Measurements from ENCODE around the gene WDR73. TPM values are rescaled to one million over a fixed set of nuclear protein-coding genes. Genes with fewer than 3 reads are reported as not detected.

Gene WDR73
- polyA plus RNA-seq, 3 donors, result 12.1 to 19.9 (median 14.3) TPM

DNA sequence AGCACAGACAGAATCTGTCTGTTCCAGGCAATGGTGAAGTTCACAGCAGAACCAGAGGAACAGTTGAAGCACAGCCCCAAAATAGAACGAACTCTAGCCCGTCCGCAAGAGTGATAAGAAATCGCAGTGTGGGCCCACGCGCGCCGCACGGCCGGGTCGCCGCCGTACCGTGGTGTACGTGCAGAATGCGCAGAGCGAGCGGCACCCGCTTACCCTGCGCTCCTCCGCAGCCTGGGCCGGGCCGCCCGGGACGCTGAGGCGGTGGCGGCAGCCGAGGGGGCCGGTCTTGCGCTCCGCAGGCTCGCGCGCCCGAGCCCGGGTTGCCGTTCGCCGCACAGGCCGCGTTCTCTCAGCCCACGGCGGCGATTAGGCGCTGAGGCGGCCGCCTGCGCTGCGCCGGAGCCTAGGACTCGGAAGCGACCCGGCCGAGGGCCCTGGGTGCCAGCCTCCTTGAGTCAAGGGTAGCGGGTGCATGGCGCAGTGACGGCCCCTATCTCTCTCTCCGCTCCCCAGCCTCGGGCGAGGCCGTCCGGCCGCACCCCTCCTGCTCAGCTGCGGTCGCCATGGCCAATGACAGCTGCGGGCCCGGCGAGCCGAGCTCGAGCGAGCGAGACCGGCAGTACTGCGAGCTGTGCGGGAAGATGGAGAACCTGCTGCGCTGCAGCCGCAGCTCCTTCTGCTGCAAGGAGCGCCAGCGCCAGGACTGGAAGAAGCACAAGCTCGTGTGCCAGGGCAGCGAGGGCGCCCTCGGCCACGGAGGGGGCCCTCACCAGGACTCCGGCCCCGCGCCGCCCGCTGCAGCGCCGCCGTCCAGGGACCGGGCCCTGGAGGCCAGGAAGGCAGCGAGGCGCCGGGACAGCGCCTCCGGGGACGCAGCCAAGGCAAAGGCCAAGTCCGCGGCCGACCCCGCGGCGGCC is 20.5 kb downstream of the WDR73 start:
- Mint-ChIP-seq H3K27me3 (ENCODE audit: low read depth in 3 of 3) (no peaks in the 10 kb centered on the region), H3K9me3 (no peaks in the 10 kb centered on the region), H3K36me3 (peaks cover 12 to 27% of the 10 kb centered on the region in 2 donors), H3K4me3 (peak overlapping the region; percentile 88 to 99), H3K27ac (peak overlapping the region; percentile 57 to 94 (median 91)), H3K4me1 (peaks cover 40% of the 10 kb centered on the region)
- Histone ChIP-seq H3K4me1 (ENCODE audit: control insufficient read depth in 1 of 2, insufficient read depth in 2 of 2, low read length in 2 of 2) (peaks cover 30 to 48% of the 10 kb centered on the region in 2 donors), H3K4me2 (replicated peaks; ENCODE audit: extremely low read depth, low read length, poor library complexity, severe bottlenecking) (peak overlapping the region; percentile 73), H3K4me3 (replicated peaks in 1 of 3; ENCODE audit: low read depth in 2 of 3, low read length in 3 of 3) (peak overlapping the region; percentile 38 to 85 (median 84)), H3K36me3 (replicated peaks in 1 of 2; ENCODE audit: control insufficient read depth in 1 of 2, insufficient read depth in 2 of 2, low read length in 2 of 2) (peaks cover 9 to 17% of the 10 kb centered on the region in 2 donors), H3K79me2 (ENCODE audit: insufficient read depth, low read length) (peaks cover 28% of the 10 kb centered on the region), H3K9ac (ENCODE audit: insufficient read depth, low read length, poor library complexity, severe bottlenecking) (peak overlapping the region; percentile 74), H4K20me1 (ENCODE audit: insufficient read depth, low read length) (no peaks in the 10 kb centered on the region), H3K27me3 (ENCODE audit: control insufficient read depth in 2 of 2, insufficient read depth in 2 of 2, low read length in 2 of 2) (no peaks in the 10 kb centered on the region), H3K9me3 (replicated peaks in 1 of 2; ENCODE audit: control insufficient read depth in 1 of 2, insufficient read depth in 1 of 2, low read length in 2 of 2) (no peaks in the 10 kb centered on the region), H3K27ac (ENCODE audit: low read depth in 1 of 2, low read length in 2 of 2) (peak overlapping the region in 1 of 2 donors; percentile 85), H2AFZ (ENCODE audit: insufficient read depth, low read depth, low read length, poor library complexity, severe bottlenecking) (peak overlapping the region; percentile 92)
- peak; percentile 55 to 70 (median 68) for DNase-seq
- under 1% methylated on average over 105 of the region's 105 CpGs for WGBS (ENCODE audit: insufficient coverage)
- intact Hi-C loops (cut with micrococcal nuclease), result no loop called here
- TF ChIP-seq, protein P1, sequence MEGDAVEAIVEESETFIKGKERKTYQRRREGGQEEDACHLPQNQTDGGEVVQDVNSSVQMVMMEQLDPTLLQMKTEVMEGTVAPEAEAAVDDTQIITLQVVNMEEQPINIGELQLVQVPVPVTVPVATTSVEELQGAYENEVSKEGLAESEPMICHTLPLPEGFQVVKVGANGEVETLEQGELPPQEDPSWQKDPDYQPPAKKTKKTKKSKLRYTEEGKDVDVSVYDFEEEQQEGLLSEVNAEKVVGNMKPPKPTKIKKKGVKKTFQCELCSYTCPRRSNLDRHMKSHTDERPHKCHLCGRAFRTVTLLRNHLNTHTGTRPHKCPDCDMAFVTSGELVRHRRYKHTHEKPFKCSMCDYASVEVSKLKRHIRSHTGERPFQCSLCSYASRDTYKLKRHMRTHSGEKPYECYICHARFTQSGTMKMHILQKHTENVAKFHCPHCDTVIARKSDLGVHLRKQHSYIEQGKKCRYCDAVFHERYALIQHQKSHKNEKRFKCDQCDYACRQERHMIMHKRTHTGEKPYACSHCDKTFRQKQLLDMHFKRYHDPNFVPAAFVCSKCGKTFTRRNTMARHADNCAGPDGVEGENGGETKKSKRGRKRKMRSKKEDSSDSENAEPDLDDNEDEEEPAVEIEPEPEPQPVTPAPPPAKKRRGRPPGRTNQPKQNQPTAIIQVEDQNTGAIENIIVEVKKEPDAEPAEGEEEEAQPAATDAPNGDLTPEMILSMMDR (IDR thresholded peaks at IDR 0.05), result no peak

DNA sequence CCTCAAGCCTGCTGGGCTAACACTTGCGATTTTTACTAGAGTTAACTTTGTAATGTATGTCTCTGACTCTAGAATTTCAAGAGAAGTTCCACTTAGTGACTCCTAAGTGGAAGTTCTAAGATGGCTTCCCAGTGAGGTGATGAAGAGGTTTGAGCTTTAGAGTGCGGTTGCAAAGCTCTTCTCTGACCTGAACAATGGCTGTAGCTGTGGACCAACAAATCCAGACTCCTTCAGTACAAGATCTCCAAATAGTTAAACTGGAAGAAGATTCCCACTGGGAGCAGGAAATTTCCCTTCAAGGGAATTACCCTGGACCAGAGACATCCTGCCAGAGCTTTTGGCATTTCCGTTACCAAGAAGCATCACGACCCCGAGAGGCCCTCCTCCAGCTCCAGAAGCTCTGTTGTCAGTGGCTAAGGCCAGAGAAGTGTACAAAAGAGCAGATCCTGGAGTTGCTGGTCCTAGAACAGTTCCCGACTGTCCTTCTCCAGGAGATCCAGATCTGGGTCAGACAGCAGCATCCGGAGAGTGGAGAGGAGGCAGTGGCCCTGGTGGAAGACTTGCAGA is 22.3 kb downstream of the WDR73 start:
- peaks cover 40% of the 10 kb centered on the region for H3K4me1 Mint-ChIP-seq
- H3K36me3 Mint-ChIP-seq, result peaks cover 13 to 15% of the 10 kb centered on the region in 2 donors
- H2AFZ ChIP-seq (ENCODE audit: insufficient read depth, low read depth, low read length, poor library complexity, severe bottlenecking), result peak overlapping the region; percentile 98
- no peaks in the 10 kb centered on the region for H3K27me3 Mint-ChIP-seq (ENCODE audit: low read depth in 3 of 3)
- TF ChIP-seq, protein P1 (IDR thresholded peaks at IDR 0.05), result no peak
- H3K4me3 Mint-ChIP-seq, result peak overlapping the region; percentile 93 to 99
- peak overlapping the region; percentile 33 to 83 for H3K27ac ChIP-seq (ENCODE audit: low read depth in 1 of 2, low read length in 2 of 2)
- 53% methylated on average over 5 of the region's 7 CpGs for WGBS (ENCODE audit: insufficient coverage)
- no peak for DNase-seq
- H3K27ac Mint-ChIP-seq, result peak overlapping the region in 6 of 7 donors; percentile 88 to 98 (median 93)
- peak overlapping the region; percentile 73 for H3K4me2 ChIP-seq (replicated peaks; ENCODE audit: extremely low read depth, low read length, poor library complexity, severe bottlenecking)
- H3K36me3 ChIP-seq (replicated peaks in 1 of 2; ENCODE audit: control insufficient read depth in 1 of 2, insufficient read depth in 2 of 2, low read length in 2 of 2), result peaks cover 0 to 6% of the 10 kb centered on the region in 2 donors
- no peaks in the 10 kb centered on the region for H3K9me3 Mint-ChIP-seq
- peaks cover 28% of the 10 kb centered on the region for H3K79me2 ChIP-seq (ENCODE audit: insufficient read depth, low read length)
- peak overlapping the region; percentile 51 to 92 (median 84) for H3K4me3 ChIP-seq (replicated peaks in 1 of 3; ENCODE audit: low read depth in 2 of 3, low read length in 3 of 3)
- peak overlapping the region; percentile 51 for H3K9ac ChIP-seq (ENCODE audit: insufficient read depth, low read length, poor library complexity, severe bottlenecking)
- intact Hi-C loops (cut with micrococcal nuclease), result loop anchor here in 1 of 2 donors (1.0 to 2.0 kb wide), 2 partner anchors 23 to 31 kb away; partner anchors contain the start of gene WDR73
- peaks cover 30 to 48% of the 10 kb centered on the region in 2 donors for H3K4me1 ChIP-seq (ENCODE audit: control insufficient read depth in 1 of 2, insufficient read depth in 2 of 2, low read length in 2 of 2)
- no peaks in the 10 kb centered on the region for H3K9me3 ChIP-seq (replicated peaks in 1 of 2; ENCODE audit: control insufficient read depth in 1 of 2, insufficient read depth in 1 of 2, low read length in 2 of 2)
- H4K20me1 ChIP-seq (ENCODE audit: insufficient read depth, low read length), result no peaks in the 10 kb centered on the region
- no peaks in the 10 kb centered on the region for H3K27me3 ChIP-seq (ENCODE audit: control insufficient read depth in 2 of 2, insufficient read depth in 2 of 2, low read length in 2 of 2)

Measured in CD14-positive monocyte (primary cell).